B cell (primary cell): ENCODE data around the gene ARHGAP40.

Experiments used
- CTCF ChIP-seq: fragments of 200-600 bp; IDR thresholded peaks from one replicate; pipeline ENCODE4 v1.8.0; 2022; ENCODE audit warnings: antibody characterized with exemption, mild to moderate bottlenecking
- EZH2 ChIP-seq: IDR thresholded peaks from 2 replicates; pipeline ENCODE4 v1.6.1; 2012; ENCODE audit warnings: borderline replicate concordance, low read depth, mild to moderate bottlenecking, moderate library complexity, low read length; ENCODE audit not compliant: insufficient read depth, poor library complexity, severe bottlenecking

GRCh38 chr20:38650010-38650409 is 48.4 kb downstream of the ARHGAP40 start:
- TF ChIP-seq CTCF: no peak
- no peak for TF ChIP-seq EZH2
